GM10248 (cell line): ENCODE results near the gene NOS2.
"Not testable (repeated sequence)": the region's sequence is repeated elsewhere in the genome, so short reads cannot be mapped to it uniquely, and the experiment has no call there.

Experiments
- CTCF ChIA-PET: fragments of 300-600 bp; sonication (Branson Sonifier 250); formaldehyde crosslinking; extraction: SDS; loops from one replicate; lab custom pipeline; 2021; ENCODE audit warnings: antibody characterized with exemption; lab: Yijun Ruan, JAX
- POLR2A ChIA-PET: fragments of 350-650 bp; sonication (Branson Sonifier 250); formaldehyde crosslinking; extraction: SDS; loops from one replicate; lab custom pipeline; 2020; ENCODE audit warnings: antibody characterized with exemption; lab: Yijun Ruan, JAX
- DNase-seq: peaks from one replicate; pipeline ENCODE4 v3.0.0; 2012; ENCODE audit errors: extremely low spot score
- CTCF ChIP-seq: IDR thresholded peaks from 2 replicates; pipeline ENCODE4 v1.5.1; 2012; ENCODE audit warnings: mild to moderate bottlenecking, low read depth; ENCODE audit errors: extremely low read depth, missing control alignments, control extremely low read depth

The NOS2 gene

GRCh38 chr17:27825459-27825858 is 25.1 kb upstream of the NOS2 start:
- ChIA-PET CTCF (interaction anchor here (1.4 to 1.8 kb wide), 3 partner anchors 15 to 54 kb away, joined by 4 to 15 read pairs (median 5); no protein-coding TSS in a partner anchor), POLR2A (no interaction called here)
- DNase-seq = no peak
- TF ChIP-seq CTCF = no peak

GRCh38 chr17:27824745-27825144 is 24.4 kb upstream of the NOS2 start:
- no peak for DNase-seq

GRCh38 chr17:27824176-27824715 is 23.9 kb upstream of the NOS2 start:
- CTCF ChIA-PET = interaction anchor here (0.9 to 1.0 kb wide), 3 partner anchors 18 to 56 kb away, joined by 3 to 5 read pairs (median 3); no protein-coding TSS in a partner anchor
- no peak for DNase-seq
- no peak for TF ChIP-seq CTCF
- POLR2A ChIA-PET = no interaction called here

More at GRCh38 chr17:27824745-27825144, 24.4 kb upstream of the NOS2 start:
- CTCF ChIA-PET = interaction anchor here (0.9 kb wide), 1 partner anchor 56 kb away, joined by 3 read pairs; no protein-coding TSS in a partner anchor
- no peak for TF ChIP-seq CTCF
- POLR2A ChIA-PET = no interaction called here

GRCh38 chr17:27822108-27822507 is 21.8 kb upstream of the NOS2 start:
- POLR2A ChIA-PET, DNase-seq: not testable (repeated sequence)
- CTCF ChIA-PET = interaction anchor here (1.7 kb wide), 1 partner anchor 13 kb away, joined by 3 read pairs; no protein-coding TSS in a partner anchor

GRCh38 chr17:27821318-27821717 is 21.0 kb upstream of the NOS2 start:
- no peak for DNase-seq
- no peak for TF ChIP-seq CTCF
- CTCF ChIA-PET = interaction anchor here (1.3 to 1.7 kb wide), 2 partner anchors 14 to 16 kb away, joined by 3 read pairs; no protein-coding TSS in a partner anchor
- POLR2A ChIA-PET = no interaction called here

GRCh38 chr17:27819145-27819544 is 18.8 kb upstream of the NOS2 start:
- no peak for DNase-seq
- CTCF ChIA-PET = interaction anchor here (0.7 to 4.0 kb wide), 4 partner anchors 9 to 63 kb away, joined by 3 to 29 read pairs (median 6); no protein-coding TSS in a partner anchor
- no peak for TF ChIP-seq CTCF
- POLR2A ChIA-PET = no interaction called here

GRCh38 chr17:27818401-27819105 is 18.2 kb upstream of the NOS2 start:
- CTCF ChIA-PET = interaction anchor here (1.1 to 4.0 kb wide), 6 partner anchors 10 to 433 kb away, joined by 3 to 29 read pairs (median 6); no protein-coding TSS in a partner anchor
- no peak for TF ChIP-seq CTCF
- no peak for DNase-seq
- POLR2A ChIA-PET = no interaction called here
